Non-pigmented ciliary epithelial cell (primary cell): ENCODE data around the gene FAM3C.
A peak's percentile ranks its signal among the peaks of the same experiment; 100 is the strongest.

Experiments
- DNase-seq: peaks from one replicate; pipeline ENCODE4 v3.0.0-alpha.2; 2010; ENCODE audit warnings: low read depth

The FAM3C gene

DNA sequence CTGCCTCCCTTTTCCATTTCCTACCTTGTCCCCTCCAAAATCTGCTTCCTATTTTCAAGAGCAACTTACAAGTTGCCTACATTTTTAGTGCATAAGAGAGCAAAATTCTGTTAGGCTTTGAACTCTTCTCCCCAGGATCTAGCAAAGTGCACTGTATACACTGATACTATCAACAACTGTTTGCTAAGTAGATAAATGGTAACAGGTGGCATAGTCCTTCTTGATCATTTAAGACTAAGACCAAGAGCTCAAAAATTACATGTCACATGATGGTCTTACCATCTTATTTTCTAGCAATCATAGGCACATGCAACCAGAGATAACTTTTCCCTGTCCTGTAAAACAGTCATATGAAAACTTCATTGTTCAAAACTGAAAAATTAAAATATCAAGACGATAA lies 16.2 kb downstream of the FAM3C start:
- no peak for DNase-seq

DNA sequence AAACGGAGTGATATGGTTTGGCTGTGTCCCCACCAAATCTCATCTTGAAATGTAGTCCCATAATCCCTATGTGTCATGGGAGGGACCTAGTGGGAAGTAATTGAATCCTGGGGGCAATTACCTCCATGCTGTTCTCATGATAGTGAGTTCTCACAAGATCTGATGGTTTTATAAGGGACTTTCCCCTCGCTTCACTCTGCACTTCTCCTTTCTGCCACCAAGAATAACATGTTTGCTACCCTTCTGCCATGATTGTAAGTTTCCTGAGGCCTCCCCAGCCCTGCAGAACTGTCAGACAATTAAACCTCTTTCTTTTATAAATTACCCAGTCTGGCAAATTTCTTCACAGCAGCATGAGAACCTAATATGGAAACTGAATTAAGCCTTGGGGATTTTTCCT lies 19.1 kb downstream of the FAM3C start:
- no peak for DNase-seq

DNA sequence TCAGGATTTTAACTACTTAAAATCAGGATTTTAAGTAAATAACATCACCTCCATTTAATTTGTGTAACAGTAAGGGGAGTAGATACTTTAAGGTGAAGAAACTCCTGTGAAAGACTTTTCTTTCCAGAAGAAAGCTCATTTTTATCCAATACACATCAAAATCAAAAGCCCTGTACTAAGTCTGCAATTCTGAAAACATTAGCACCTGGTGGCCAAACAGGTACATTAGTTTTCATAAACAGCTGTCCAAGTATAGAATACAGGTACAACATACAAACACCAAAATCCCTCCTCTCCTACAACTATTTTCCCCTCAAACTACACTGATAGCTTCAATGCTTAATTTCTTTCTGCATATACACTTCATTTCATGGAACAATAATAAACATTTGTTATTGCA lies 22.9 kb downstream of the FAM3C start:
- no peak for DNase-seq

DNA sequence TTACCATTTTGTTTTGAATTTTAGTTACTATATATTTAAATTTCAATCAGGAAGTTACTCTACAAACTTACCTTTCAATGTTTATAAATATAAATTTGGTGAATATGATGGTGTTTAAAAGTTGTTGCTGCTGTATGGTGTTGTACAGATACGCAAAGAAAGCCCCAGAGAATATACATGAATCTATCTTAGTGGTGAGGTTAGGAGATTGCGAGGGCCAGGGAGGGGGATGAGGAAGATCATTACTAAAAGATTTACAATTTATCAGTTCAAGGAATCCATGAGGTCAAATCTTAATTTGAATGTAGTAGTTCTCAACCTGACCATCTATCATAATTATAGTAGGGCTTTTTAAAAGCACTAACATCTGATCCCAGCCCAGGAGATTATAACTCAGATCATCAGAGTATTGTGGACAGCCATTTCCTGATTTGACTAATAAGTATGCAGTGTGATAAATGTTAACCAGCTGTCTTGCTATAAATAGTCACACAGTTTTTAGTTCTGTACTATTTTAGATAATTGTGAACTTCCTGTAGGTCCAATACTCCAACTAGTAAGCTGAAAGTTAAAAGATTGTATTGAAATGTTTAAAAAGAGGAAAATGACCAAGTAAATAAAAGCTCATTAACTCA lies 23.6 kb downstream of the FAM3C start:
- DNase-seq: no peak

DNA sequence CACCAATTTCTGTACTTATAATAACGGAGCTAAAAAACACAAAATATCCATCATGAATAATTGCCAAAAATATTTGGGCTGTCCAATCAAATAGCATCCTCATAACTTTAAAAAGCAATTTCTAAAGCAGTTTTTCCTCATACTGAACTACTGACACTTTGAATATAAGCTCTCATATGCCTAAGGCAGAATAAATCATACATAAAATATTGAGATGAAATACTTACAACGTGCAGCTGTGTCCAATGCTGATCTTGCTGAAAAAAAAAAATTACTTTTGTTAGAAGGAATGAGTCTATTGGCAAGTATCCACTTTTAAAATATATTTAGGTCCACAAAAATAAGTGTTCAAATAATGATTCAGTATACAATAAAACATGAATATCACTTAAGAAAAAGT lies 24.2 kb downstream of the FAM3C start:
- DNase-seq: no peak

DNA sequence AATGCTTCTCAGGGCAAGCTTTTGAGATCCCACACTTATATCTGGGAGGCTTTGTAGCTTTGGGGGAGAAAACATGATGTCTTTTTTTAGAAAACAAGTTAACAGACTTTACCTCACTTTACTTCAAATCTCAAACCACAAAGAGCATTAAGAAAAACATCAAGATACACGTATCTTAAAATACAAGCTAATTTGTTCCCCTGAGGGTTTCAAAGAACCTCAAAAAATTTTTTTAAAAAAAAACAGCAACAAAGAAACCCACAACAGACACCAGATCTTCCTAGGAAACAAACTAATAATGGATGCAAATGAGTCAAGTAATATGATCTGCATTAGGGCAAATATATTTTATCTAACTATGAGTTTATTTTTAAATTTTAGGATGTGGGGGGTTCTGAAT lies 24.7 kb downstream of the FAM3C start:
- DNase-seq: no peak

DNA sequence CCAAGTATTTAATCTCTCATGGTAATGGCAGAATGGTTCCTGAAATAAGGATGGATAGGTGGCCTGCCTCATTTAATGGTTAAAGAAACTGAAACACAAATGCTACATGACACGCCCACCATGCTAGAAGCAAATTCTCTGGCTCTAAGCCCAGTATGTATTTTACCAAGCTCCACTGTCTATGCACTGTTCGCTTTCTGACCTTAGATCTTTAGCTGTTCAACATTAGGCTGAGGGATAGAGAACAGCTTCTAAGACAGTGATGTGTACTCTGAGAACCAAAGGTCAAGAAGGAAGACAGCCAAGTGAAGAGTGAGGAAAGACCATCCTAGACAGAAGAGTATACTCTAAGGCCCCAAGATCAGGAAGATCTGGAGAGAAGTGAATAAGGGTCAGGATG lies 26.6 kb downstream of the FAM3C start:
- peak; percentile 32 for DNase-seq

DNA sequence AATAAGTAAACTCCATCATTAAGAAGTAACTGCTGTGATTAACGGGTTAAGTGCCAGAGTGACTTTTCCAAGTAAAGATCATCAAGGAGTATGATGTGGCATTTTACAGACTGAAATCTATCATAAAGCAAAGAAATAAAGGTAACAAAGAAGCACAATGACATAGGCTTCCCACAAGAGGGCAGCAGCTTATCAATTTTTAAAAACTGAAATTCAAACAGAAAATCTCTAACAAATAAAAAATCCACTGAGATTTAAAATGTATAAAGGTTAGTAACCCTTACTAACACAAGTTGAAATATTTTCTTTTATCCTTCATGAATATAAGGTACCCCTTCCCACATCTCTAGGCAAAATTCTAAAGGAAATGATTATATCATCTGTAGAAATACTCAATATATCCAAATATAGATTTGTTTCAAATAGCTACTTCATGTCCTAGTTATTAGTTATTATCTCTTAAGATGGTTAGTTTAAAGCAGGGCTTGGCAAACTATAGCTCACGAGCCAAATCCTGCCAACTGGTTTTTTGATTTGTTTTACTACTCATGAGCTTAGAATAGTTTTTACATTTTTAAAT lies 29.2 kb downstream of the FAM3C start:
- no peak for DNase-seq

DNA sequence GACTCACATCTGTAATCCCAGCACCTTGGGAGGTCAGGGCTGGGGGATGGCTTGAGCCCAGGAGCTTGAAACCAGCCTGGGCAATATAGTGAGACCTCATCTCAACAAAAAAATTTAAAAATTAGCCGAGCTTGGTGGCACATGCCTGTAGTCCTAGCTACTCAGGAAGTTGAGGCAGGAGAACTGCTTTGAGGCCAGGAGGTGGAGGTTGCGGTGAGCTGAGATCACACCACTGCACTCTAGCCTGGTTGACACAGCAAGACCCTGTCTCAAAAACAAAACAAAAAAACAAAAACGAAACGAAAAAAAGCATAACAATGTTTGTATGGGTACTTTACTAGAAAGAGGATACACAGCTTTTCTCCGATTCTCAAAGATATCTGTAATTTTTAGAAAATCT lies 35.5 kb downstream of the FAM3C start:
- DNase-seq: no peak

DNA sequence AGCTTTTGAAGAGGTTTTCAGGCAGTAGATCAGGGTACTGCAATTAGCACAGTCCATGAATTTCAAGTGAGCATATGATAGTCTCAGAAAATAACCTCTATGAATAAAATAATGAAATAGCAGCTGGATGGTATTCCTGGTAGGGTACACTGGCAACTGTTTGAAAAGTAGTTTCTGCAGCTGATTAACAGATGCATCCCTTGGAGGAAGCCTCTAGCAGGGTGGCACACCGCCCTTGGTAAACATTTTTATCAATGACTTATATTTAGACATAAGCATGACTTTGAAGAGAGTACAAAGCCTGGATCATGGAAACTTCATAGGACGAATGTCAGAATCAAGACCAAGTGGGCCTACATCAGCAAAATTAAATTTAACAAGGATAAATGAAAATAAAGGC lies 40.5 kb downstream of the FAM3C start:
- DNase-seq: no peak

DNA sequence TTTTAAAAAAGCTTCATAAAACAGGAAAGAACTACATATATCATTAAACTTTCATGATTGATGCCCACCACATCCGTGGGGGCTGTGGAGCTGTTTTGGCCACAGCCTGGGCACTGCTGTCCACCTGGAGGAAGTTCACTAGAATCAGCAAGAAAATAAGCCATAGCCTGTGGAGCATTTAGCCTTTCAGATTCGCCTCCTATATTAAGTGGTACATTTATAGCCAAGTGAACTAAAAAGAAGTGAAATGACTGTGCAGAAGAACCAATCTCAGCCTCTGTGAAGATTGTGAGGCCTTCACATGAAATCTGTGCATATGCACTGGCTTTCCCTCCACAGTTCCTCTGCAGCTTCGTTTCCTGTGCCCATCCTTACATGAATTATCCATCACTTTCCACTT lies 43.8 kb downstream of the FAM3C start:
- no peak for DNase-seq

DNA sequence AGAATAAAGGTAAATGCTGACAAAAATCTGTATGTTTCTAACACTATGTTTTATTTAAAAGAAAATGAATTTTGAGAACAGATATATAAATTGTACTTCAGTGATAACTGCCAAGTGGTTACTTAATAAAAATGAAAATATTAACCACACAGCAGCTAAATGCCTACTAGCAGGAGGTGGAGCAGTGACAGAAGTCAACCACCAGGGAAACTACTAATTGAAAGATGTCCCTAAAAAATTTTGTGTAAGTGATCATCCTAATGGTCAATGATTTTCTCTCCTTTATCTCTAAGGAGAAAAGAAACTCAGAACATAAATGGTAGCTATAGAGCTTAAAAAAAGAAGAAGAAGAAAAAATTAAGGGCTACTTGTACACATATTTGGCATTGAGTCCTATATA lies 44.4 kb downstream of the FAM3C start:
- no peak for DNase-seq

DNA sequence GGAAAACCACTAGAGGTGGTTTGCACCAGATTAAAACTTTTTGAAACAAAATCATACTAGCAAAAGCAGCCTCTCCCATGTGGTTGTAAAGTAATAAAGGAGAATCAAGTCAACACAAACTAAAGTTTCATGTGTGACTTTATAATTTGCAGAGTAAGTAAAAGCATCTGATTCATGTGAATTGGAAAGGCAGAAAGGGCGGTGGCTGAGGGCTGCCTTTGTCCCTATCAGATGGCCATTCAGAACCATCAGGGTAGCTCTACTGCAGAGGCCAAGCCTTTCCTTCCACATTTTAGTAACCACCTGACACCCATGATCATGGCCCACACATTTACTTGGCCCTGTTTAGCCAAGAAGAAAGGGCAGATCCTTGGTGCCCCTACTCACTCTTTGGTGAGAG lies 51.6 kb downstream of the FAM3C start:
- no peak for DNase-seq

DNA sequence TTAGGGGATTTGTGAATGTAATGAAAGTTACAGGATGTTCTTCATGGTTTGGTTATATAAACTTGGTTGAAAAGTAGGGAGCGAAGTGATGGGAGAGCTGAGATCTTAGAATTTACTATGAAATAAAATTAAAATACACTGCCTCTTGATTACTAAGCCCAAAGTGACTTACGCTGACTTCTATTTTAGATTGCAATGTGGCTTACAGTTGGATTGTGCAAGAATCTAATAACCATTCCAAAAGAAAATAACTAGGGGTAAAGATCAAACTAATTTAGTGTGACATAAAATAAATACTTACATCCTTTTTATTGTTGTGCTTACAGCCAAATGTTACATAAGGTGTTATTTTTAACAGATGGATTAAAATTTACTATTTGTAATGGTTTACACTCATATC lies 52.0 kb downstream of the FAM3C start:
- DNase-seq: no peak

DNA sequence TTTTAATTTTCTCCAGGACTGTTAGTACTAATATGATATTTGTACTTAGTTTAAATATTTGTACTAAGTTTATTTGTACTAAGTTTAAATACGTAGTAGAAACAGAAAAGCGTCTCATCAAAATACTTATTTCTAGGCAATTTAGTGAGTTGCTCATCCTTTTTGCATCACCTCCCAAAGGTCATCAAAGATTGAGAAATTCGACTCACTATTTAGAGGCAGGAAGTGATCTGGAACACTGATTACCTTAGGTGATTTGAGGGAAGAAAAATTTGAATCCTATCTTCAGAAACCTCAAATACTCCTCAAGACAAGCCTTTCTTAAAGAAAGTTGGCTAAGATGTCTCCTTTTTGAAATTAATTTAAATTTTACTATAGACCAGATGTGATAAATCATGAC lies 52.8 kb downstream of the FAM3C start:
- DNase-seq: no peak

DNA sequence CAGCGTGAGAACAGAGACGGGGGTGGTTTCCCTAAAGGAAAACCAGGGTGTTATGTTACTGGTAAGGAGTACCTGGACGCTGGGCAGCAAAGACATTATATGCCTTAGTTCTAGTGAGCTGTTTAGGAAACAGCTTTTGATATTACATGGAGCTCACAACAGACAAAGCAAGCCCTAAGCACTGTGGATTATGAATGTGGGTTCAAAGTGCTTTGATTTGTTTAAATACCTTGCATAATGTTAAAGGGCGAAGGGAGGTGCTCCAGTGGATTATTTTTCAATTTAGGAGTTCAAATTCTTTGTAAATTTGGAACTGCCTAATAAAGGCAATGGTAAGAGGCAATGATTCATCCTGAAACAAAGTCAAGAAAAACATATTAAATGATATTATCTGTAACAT lies 53.5 kb downstream of the FAM3C start:
- no peak for DNase-seq

DNA sequence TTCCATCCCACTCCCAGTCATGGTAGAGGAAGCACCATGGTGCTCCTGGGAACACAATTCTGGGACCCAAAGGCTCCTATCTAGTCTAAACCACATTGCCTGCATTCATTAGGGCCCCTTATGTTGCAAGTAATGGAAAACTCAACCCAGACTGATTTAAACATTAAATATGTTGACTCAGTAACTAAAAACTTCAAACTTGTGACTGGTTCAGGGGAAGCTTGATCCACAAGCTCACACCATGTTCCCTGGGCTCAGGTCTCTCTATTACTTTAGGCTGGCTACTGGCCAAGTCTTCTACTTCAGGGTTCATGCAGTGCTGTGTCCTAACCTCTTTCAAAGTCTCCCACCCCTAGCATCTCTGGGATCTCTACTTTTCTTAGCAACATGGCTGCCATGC lies 54.2 kb downstream of the FAM3C start:
- DNase-seq: no peak

DNA sequence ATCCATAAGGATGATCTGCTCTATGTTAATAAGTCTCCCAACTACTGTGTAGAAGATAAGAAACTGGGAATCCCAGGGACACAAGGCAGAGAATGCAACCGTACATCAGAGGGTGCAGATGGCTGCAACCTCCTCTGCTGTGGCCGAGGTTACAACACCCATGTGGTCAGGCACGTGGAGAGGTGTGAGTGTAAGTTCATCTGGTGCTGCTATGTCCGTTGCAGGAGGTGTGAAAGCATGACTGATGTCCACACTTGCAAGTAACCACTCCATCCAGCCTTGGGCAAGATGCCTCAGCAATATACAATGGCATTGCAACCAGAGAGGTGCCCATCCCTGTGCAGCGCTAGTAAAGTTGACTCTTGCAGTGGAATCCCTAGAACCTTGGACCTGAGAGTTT lies 57.0 kb downstream of the FAM3C start:
- no peak for DNase-seq

DNA sequence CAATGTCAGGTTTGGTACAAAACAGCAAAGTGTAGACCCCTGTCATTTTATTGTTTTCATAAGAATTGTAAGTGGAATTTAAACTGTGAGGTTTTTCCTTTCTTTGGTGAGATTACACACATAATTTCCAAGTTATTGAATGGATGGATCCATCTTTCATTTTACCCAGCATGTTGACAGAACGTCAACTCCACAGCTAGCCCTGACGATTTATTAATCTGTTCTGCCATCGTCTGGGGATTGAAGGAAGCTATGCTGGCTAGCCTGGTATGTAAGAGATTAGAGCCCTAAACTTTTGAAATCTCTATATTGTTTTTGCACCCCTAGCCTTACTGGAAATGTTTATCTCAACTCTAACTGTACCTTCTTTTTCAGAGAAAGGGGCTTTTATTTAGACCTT lies 58.7 kb downstream of the FAM3C start:
- DNase-seq: no peak

DNA sequence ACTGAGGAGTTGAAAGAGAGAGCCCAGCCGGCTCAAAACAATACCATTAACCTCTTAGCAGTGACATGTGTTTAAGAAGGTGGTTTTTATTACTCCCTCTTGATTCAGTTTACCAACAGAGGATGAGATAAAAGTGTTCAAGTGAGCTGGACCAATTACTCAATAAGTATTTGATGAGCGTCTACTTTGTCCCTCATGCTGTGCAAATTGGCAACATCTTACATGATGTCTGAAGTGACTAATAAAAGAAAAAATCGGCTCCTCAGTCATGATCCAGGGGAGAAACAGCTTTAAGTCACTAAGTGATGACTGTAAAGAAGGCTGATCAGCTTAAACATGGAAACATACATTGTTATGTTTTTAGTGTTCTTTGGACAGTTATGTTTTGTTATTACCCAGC lies 59.5 kb downstream of the FAM3C start:
- DNase-seq: no peak

DNA sequence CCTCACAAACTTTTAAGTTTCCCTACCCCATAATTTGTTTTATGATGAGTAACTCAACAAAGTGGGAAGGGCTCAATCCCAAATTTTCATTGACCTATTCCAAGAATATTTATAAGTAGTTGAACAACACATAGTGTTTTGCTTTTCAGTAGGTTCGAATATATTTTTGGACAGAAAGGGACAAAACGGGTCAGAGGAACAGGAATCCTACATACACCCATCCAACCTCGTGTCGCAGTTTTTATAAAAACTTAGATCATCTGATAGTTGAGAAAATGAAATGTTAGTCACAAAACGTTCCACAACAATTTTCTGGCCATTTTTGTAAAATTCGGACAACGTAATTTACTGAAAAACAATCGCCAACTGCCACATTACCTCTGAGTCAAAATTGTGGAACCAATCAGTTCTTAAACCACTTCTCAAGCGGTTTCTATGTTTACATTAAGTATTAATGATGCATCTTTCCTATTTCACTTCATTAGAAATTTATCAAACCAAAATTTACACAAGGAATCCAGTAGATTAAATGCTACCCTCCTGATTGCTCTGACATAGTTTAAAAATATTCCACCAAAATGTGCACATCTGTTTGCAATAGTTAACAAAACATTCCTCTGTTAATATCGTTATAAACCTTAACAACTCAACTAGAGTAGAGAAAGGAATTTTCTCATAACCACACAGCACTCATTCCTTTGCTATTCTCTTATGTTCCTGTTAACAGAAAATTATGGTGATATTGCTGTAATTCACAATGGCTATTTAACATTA lies 61.0 kb downstream of the FAM3C start:
- DNase-seq: no peak

DNA sequence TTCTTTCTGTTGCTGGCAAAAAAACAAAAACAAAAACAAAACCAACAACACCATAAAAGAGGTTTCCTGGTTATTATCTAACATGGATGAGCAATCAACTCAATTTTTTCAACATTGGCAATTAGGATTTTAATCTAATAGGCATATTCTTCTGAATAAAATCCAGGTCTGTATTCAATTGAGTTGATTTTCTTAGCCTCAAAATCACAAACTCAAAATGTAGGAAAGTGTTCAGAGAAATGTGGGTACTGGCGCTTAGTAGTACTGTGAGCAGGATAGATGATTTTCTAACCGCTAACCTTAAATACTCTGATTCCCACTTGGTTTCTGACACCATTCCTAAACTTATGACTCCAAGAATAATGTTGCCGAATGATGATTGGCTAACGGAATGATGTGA lies 61.7 kb downstream of the FAM3C start:
- DNase-seq: no peak

DNA sequence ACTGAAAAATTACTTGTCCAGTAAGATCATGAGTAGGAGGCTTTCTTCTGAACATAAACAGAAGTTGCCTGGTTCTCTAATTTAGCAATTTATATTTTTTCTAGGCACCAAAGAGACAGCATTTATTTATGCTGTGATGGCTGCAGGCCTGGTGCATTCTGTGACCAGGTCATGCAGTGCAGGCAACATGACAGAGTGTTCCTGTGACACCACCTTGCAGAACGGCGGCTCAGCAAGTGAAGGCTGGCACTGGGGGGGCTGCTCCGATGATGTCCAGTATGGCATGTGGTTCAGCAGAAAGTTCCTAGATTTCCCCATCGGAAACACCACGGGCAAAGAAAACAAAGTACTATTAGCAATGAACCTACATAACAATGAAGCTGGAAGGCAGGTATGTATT lies 64.5 kb downstream of the FAM3C start:
- DNase-seq: no peak

DNA sequence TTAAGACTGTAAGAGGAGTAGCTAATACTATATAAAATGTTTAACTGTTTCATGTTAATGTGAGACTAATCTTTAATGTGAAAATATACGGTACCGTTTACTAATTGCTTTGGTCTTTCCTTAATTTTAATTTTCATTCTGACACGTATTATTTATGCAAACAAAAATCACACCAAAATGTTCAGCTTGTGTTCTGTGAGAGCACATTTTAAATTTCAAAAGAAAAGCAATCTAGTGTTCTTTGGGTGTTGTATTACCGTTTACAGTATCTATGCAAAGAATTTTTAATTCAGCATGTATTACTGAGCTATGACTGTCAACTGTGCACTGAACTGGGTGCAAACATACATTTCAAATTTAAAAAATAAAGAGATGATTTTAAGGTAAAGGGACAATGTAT lies 65.1 kb downstream of the FAM3C start:
- no peak for DNase-seq
